ENCODE results near the gene OR6J1. TPM values are rescaled to one million over a fixed set of nuclear protein-coding genes. Genes with fewer than 3 reads are reported as not detected.

Gene OR6J1
- total RNA-seq, 4 donors from 2014 or later, result 0.17 TPM; not detected in 3

DNA sequence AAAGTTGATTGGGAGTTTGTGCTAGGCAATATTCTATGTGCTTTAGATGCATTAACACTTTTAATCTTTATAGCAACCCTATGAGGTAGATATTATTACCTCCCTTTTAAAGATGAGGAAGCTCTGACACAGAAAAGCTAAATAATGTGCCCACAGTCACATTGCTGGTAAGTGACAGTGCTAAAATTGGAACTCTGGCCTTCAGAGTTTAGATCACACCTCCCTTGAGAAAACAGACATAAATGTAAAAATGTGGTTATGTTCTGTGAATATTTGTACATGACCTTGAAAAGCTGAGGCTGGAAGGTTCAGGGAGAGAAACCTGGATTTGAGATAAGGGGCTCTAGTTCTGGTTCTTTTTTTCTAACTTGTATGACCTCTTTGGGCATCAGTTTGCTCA, 44.1 kb downstream of the OR6J1 start:
- no peak for TF ChIP-seq CTCF (IDR thresholded peaks at IDR 0.05; ENCODE audit: low read depth)

GRCh38 chr14:22599349-22599748, 44.8 kb downstream of the OR6J1 start:
- TF ChIP-seq CTCF (IDR thresholded peaks at IDR 0.05; ENCODE audit: low read depth), result no peak

DNA sequence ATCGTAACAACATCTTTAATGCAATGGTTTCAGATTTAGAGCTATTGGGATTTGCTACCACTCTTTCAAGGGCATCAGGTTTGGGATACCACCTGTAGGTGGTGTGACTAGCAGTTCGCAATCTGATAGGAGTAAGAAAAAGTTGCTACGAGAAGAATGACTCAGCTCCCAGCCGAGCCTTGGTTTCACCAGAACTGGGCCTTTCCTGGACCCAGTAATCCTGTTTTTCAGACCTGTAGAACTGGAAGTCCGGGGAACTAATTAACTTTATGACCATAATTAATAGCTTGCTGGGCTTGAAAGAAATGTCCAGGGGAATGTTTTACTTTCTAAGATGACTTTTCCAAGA, 45.3 kb downstream of the OR6J1 start:
- no peak for TF ChIP-seq CTCF (IDR thresholded peaks at IDR 0.05; ENCODE audit: low read depth)

GRCh38 chr14:22598099-22598895, 45.9 kb downstream of the OR6J1 start, which contains the start of gene ABHD4:
Gene ABHD4 (plus strand): TSS chr14:22598300. CDS start chr14:22598307, 7 bp downstream.
- TF ChIP-seq CTCF (IDR thresholded peaks at IDR 0.05; ENCODE audit: low read depth), result no peak

GRCh38 chr14:22597771-22598098, 46.4 kb downstream of the OR6J1 start:
- TF ChIP-seq CTCF (IDR thresholded peaks at IDR 0.05; ENCODE audit: low read depth), result no peak

GRCh38 chr14:22597265-22597664, 46.9 kb downstream of the OR6J1 start:
- TF ChIP-seq CTCF (IDR thresholded peaks at IDR 0.05; ENCODE audit: low read depth), result no peak

GRCh38 chr14:22596354-22596879, 47.7 kb downstream of the OR6J1 start:
- TF ChIP-seq CTCF (IDR thresholded peaks at IDR 0.05; ENCODE audit: low read depth), result no peak

Measured in subcutaneous adipose tissue (tissue), 4 donors.